GM12874 (cell line): ENCODE data around the gene TIMELESS.

Source experiments
- CTCF ChIP-seq: IDR thresholded peaks from 2 replicates; pipeline ENCODE4 v1.5.1; 2011; ENCODE audit warnings: low read depth, mild to moderate bottlenecking, control low read depth, low read length, moderate library complexity; ENCODE audit not compliant: insufficient read depth

The TIMELESS gene

GRCh38 chr12:56377310-56377988, 71.8 kb downstream of the TIMELESS start:
- TF ChIP-seq CTCF: no peak

- TF ChIP-seq CTCF: no peak
Observed at GRCh38 chr12:56375598-56376434, 73.4 kb downstream of the TIMELESS start.

- TF ChIP-seq CTCF: no peak
Observed at GRCh38 chr12:56374726-56375597, 74.3 kb downstream of the TIMELESS start.

GRCh38 chr12:56373515-56373914, 75.7 kb downstream of the TIMELESS start:
- TF ChIP-seq CTCF: no peak

GRCh38 chr12:56366948-56367347, 82.3 kb downstream of the TIMELESS start:
- TF ChIP-seq CTCF: no peak
